ENCODE measurements around the gene SNURF.
"Not testable (repeated sequence)": the region's sequence is repeated elsewhere in the genome, so short reads cannot be mapped to it uniquely, and the experiment has no call there.

SNURF gene, protein sequence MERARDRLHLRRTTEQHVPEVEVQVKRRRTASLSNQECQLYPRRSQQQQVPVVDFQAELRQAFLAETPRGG

DNA sequence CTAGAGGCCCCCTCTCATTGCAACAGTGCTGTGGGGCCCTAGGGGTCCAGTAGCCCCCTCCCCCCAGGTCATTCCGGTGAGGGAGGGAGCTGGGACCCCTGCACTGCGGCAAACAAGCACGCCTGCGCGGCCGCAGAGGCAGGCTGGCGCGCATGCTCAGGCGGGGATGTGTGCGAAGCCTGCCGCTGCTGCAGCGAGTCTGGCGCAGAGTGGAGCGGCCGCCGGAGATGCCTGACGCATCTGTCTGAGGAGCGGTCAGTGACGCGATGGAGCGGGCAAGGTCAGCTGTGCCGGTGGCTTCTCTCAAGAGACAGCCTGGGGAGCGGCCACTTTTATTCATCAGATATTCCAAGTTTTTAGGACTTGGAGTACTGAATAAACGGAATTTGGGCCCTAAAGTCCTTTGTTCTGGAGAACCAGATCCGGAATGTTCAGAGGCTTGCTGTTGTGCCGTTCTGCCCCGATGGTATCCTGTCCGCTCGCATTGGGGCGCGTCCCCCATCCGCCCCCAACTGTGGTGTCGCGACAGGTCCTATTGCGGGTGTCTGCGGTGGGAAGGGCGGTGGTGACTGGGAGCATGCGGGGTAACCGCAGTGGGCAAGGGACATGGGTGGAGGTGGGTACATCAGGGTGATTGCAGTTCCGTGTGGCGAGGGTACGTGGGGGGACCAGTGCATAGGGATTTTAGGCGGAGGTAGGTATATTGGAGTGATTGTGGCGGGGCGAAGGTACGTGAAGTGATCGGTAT is at the start of gene SNURF, which contains the start of gene SNRPN:
TSS of gene SNURF (plus strand) at position 205 of the 748 bp plus-strand sequence. CDS start at position 267, 62 bp downstream.
TSS of gene SNRPN (plus strand) at position 205 of the 748 bp plus-strand sequence. CDS start 19,467 bp downstream, outside the sequence.
- peak; percentile 86 for DNase-seq (ENCODE audit: low spot score)

DNA sequence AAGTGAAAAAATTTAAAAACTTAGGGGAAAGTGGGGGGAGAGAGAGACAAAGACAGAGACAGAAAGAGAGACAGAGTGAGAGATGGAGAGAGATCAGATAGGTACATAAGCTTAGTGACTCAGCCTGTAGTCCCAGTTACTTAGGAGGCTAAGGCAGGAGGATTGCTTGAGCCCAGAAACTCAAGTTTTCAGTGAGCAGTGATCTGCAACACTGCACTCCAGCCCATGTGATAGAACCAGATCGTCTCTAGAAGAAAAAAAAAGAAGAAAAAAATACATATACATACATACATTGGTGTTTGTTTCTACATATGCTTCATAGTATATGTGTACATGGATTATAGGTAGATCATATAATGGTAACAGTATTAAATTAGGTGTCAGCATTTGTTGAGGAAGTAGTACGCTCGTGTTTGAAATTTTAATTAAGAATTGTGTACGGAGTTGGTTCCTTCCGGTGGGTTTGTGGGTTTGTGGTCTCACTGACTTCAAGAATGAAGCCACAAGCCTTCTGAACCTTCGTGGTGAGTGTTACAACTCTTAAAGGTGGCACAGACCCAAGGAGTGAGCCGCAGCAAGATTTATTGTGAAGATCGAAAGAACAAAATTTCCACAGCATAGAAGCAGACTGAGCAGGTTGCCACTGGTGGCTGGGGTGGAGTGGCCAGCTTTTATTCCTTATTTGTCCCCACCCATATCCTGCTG is 38.3 kb upstream of the SNURF start:
- no peak for DNase-seq (ENCODE audit: low spot score)

DNA sequence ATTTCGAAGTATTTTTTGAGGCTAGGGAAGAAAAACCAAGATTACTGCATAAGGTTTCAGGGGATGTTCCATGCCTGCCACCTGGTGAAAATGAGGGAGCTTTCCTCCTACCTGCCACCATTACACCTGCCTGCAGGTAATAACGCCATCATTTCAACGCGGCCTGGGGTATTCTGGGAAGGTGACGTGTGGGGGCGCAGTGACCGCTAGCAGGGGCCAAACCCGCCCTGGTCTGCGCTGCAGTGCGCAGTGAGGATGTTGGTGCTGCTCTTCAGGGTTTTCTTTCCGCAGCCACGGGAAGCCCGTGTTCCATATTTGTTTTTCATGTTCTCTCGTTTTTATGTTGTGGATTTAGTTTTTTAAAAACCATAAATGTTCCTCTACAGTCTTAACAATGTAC is 37.4 kb upstream of the SNURF start:
- no peak for DNase-seq (ENCODE audit: low spot score)

DNA sequence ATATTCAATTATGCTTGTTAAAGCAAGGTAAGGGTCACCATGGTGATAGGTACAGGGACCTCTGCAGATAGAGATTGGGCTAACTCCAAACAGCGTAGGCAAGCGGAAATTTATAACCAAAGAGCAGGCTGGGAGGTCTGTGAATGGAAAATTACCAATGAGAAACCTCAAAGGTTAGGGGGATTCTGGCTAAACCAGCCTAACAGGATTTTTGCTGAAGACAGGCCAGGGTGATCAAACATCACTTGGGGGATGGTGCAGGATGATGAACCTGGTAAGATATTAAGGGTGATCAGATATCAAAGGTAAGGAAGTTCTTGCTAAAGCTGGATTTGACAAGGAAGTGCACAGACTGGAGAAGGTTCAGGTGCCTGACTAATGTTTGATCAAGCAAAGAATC is 35.3 kb upstream of the SNURF start:
- no peak for DNase-seq (ENCODE audit: low spot score)

DNA sequence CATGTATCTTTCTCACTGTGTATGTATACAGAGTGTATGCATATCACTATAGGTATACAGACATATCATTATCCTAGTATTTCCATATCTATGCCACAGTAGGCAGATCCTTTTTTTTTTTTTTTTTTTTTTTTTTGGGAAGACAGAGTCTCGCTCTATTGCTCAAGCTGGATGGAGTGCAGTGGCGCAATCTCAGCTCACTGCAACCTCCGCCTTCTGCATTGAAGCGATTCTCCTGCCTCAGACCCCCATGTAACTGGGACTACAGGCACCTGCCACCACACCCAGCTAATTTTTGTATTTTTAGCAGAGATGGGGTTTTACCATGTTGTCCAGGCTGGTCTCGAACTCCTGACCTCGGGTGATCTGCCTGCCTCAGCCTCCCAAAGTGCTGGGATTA is 32.0 kb upstream of the SNURF start:
- DNase-seq (ENCODE audit: low spot score) = not testable (repeated sequence)

DNA sequence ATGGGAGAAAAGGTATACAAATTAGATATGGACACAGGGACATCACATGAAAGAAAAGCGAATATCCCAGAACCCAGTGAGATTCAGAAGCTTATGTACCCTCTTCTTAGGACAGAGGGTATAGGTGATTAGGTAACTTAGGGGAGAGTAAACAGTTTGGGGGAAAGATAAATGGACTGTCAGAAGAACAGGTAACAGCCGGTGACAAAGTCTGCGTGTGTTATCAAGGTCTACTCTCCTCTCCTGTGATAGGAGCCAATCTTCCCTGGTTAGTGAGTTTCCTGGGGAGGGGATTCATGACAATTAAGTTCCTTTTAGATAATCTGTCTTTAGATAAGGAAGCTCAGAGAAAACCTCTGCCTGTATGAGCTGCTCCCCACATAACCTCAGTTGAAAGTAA is 30.6 kb upstream of the SNURF start:
- DNase-seq (ENCODE audit: low spot score) = no peak

DNA sequence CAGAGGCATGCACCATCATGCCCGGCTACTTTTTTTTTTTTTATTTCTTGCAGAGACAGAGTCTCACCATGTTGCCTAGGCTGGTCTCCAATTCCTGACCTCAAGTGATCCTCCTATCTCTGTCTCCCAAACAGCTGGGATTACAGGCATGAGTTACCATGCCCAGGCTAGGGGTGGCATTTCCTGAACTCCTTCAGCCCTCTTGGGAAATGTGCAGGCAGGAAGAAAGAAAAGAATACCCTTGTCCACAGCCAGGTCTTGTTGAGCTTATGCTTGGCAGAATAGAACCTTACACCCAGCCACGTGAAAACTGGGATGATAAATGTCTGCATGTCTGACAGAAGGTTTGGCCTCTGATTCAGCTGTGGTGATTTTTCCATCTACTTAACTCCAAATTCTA is 30.2 kb upstream of the SNURF start:
- no peak for DNase-seq (ENCODE audit: low spot score)

DNA sequence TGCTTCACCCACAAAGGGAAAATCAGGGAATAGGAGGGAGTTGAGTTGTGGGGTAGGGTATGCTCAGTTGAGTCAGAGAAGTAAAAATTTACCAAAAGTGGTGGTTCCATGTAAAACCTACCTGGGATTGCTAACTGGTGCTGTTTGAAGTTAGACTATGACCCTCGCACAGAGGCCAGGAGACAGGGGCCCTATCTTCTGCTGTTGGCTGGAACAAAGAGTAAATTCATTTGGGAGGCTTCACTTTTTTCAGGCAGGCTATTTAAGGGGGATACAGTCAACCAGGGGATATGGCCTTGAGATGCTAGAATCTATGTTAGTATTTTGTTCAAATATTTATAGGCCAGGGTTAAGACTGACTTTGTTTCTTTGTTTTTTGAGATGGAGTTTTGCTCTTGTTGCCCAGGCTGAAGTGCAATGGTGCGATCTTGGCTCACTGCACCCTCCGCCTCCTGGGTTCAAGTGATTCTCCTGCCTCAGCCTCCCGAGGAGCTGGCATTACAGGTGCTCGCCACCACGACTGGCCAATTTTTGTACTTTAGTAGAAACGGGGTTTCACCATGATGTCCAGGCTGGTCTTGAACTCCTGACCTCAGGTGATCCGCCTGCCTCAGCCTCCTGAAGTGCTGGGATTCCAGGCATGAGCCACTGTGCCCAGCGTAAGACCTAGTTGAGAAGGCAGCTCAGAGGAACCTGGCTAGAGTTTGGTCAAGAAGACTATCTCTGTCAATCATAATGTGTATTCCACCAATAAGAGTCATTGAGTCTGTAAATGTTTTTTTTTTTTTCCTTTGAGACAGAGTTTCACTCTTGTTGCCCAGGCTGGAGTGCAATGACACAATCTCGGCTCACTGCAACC is 22.7 kb upstream of the SNURF start:
- not testable (repeated sequence) for DNase-seq (ENCODE audit: low spot score)

DNA sequence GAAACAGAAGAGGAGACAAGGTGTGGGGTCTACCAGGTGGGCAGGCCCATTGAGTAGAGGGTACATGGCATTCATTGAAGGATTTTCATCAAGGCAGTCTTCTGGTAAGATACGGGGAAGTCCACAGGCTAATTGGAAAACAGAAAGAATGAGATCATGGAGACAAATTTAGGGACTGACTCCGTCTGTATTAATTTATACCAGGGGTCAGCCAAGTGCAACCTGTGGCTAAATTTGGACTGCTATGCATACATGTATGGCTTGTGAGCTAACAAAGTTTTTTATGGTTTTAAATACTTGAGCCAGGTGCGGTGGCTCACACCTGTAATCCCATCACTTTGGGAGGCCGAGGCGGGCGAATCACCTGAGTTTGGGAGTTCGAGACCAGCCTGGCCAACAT is 21.1 kb upstream of the SNURF start:
- DNase-seq (ENCODE audit: low spot score) = no peak

DNA sequence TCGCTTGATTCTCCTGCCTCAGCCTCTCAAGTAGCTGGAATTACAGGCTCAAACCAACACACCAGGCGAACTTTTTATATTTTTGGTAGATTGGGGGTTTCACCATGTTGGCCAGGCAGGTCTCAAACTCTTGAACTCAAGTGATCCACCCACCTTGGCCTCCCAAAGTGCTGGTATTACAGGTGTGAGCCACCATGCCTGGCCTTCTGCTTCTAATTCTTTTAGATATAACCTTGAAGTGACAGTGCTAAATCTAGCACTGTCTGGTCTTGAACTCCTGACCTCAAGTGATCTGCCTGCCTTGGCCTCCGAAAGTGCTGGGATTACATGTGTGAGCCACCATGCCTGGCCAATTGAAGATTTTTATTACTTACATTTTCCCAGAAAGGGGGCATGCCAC is 16.6 kb upstream of the SNURF start:
- DNase-seq (ENCODE audit: low spot score) = not testable (repeated sequence)

DNA sequence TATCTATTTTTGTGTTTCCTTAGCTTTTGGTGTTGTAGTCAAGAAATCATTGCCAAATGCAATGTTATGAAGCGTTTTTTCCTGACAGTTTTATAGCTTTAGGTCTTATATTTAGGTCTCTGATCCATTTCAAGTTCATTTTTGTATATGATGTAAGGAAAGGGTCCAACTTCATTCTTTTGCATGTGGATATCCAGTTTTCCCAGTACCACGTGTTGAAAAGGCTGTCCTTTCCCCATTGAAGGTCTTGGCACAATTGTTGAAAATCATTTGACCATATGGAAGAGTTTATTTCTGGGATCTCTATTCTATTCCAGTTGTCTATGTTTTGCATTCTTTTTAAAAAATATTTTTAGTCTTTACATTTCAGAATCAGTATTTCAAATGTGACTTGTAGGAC is 14.6 kb upstream of the SNURF start:
- no peak for DNase-seq (ENCODE audit: low spot score)

DNA sequence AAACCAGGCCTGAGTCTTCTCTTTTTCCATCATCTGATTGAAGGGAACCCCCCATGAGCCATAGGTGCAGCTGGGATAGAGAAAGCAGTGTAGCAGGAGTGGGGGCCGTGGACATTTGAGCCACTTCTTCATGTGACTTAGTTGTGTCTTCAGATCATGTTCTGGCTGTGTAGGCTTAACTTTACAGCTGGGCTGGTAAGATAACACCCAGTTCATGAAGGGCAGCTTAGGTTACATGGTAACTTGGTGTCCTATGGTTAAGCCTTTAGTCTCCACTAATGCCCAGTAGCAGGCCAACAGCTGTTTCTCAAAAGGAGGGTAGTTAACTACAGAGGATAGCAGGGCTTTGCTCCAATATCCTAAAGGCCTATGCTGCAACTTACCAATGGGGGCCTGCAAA is 11.4 kb upstream of the SNURF start:
- DNase-seq (ENCODE audit: low spot score) = no peak

DNA sequence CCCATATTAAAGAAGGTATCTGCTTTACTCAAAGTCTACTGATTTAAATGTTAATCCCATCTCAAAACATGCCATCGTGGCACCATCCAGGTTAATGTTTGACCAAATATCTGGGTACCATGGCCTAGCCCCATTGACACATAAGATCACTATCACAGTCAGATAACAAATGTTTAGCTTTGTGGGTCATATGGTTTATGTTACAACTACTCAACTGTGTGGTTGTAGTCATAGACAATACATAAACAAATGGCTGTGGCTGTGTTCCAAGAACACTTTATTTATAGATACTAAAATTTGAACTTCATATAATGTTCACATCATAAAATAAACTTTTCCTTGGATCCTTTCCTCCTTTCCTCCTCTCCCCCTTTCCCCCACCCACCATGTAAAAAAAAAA is 9.8 kb upstream of the SNURF start:
- no peak for DNase-seq (ENCODE audit: low spot score)

DNA sequence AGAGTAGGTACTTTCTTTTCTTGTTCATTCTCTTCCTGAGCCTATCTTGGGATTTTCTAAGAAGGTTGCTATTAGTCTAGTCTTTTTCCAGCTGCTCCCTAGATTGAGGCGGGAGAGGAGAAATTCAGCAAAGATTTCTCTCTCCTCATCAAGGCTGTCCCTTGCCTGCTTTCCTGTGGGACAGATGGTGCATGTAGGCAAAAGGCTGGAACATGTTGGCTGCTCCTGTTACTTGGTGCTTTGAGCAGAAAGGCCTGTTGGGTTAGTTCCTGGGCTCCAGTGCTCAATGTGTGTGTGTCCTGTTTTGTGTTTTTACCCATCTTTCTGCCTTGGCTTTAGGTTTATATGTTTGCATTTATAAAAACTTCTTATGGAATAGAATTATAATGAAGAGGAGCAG is 9.1 kb upstream of the SNURF start:
- no peak for DNase-seq (ENCODE audit: low spot score)

DNA sequence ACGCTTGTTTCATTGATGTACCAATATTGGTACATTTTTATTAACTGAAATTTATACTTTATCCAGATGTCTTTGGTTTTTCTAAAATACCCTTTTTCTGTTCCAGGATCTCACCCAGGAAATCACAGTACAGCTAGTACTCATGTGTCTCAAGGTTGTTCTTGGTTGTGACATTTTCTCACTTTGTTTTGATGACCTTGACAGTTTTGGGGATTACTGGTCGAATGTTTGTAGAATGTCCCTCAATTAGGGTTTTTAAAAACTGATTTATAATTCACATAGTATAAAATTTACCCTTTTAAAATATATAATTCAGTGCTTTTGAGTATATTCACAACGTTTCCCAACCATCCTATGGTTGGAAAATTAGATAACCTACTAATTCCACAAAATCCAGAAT is 6.3 kb upstream of the SNURF start:
- DNase-seq (ENCODE audit: low spot score) = no peak

DNA sequence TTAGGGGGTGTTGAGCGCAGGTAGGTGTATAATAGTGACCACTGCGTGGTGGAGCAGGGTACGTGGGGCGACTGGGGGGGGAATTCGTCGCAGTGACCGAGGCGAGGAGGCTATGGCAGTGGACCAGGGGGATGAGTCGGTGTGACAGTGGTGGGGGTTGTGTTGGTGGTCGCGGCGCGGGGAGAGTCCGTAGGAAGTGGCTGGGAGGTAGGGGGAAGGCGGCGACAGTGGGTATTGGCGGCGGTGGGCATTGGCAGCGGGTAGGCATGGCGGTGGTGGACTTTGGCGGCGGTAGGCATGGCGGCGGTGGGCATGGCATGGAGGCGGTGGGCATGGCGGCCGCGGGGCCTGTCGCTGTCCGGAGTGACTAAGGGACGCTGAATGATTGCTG is 739 bp downstream of the SNURF start:
- DNase-seq (ENCODE audit: low spot score) = peak; percentile 32

DNA sequence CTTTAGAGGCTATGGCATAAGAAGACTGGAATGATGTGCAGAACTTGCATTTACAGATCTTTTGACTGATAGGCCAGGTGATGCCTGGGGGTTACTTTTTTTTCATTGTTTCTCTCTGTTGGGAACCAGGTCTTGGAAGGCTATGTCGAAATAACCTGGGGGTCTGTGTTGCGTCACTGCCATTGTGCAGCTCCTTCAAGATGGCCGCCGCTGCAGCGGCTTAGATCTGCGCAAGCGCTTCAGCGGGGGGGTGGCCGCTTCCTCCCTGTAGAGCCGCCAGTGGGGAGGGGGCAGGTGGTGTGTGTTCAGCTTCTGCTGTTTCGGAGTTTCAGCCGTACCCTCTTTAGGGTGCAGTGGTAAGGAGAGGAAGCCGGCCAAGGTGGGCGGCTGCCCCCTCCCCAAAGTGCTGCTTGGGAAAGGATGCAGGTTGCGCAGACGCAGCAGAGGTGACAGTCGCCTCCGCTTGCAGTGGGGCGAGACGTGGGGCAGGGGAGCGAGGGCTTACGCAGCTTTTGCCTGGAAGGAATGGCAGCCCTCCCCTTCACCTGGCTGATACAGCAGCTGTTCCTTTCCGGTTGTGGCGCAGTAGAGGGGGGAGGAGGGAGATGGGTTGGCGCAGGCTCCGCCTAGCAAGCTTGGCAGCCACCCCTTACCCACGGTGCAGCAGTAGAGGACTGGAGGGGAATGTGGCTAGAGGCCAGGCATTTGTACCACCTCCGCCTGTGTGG is 1.5 kb downstream of the SNURF start:
- DNase-seq (ENCODE audit: low spot score) = peak; percentile 79

DNA sequence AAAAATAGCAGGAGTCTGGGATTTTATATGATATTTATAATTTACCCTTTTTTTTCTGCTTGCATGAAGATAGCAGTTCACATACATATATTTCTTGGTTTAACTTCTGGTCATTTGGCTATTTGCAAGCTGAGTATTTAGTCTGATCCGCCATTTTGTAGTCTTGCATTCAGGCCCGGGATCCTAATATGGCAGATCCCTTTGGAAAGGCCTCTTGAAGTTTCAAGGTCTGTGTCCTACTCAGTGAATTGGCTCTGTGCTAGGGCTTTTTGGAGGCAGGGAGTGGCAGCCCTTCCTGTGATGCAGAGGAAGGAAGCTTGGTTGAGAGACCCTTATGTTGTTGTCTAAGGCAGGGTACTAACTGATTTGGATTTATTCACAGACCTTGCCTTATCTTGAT is 2.9 kb downstream of the SNURF start:
- DNase-seq (ENCODE audit: low spot score) = no peak

DNA sequence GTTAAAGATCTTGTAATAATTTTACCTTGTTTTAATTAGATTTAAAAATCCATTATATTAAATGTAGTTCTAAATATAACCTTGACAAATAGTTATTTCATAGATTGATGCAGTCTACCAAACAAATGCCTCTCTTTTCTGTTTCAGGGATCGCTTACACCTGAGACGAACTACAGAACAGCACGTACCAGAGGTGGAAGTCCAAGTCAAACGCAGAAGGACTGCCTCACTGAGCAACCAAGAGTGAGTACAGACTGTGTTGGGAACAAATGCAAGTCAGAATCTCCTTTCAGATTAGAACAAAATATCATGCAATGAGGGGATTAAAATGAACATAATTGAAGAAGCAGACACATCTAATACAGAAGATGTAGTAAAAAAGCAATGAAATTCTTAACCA is 7.2 kb downstream of the SNURF start:
- DNase-seq (ENCODE audit: low spot score) = no peak

DNA sequence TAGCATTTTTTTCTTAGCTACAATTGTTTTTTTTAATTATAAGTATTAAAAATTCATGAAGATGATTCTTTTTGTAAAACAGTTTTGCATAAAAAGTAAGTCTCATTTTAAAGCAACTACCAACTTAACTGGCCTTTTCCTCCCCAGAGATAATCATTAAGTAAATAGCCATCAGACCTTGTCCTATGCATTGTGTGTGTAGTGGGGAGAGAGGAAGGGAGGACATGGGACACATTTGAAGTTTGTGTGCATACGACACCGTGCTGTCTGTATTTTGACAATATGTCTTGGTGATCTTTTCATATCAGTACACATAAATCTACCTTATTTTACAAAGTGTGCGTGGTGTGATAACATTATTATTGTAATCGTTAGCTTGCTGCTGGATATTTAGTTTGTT is 8.1 kb downstream of the SNURF start:
- no peak for DNase-seq (ENCODE audit: low spot score)

DNA sequence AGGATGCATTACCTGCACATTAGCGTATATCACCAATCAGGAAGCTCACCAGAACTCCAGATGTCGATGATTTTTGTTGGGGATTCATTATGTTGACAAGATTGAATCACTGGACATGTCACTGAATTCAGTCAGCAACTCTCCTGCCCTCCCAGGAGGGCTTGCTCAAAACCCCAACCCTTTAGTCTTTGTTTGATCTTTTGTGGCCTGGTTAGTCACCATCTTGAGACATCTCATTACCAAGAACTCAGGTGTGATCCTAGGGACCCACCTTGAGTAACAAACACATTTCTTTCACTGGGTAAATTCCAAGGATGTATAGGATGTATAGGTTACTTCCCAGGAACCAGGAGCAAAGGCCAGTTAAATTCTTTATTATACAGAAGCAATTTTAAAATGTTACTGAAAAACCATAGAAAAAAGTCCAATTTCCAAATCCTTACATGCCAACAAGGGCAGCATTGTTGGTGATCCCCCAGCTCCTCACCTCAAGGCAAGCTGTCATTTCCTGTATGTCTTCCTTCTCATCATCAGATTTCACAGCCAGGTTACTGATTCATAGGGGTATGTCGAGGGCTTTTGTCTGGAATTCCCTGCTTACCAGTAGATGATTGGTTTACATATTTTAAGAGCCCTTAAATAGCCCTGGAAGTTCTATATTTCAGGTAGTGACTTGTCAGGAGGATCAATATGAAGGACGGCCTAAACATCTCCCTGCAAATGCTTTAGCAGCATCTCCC is 11.7 kb downstream of the SNURF start:
- DNase-seq (ENCODE audit: low spot score) = no peak
